HepG2 (cell line): ENCODE measurements around the gene CFAP119. TPM values are rescaled to one million over a fixed set of nuclear protein-coding genes. Genes with fewer than 3 reads are reported as not detected.
"Not testable (repeated sequence)": the region's sequence is repeated elsewhere in the genome, so short reads cannot be mapped to it uniquely, and the experiment has no call there.

Source experiments
- ATAC-seq: fragments of 200-7000 bp; cut with Tn5 transposase; 3 replicates; pipeline ENCODE4 v1.9.1; 2020; ENCODE audit warnings: mild to moderate bottlenecking, moderate library complexity
- BruUV-seq: library from RNA; stranded (reverse); fragments of 400-500 nt; replicated peaks from 2 replicates; lab custom pipeline; 2021; lab: Mats Ljungman, UMichigan
- CTCF ChIA-PET: fragments of 300-600 bp; formaldehyde crosslinking; extraction: SDS; loops from one replicate; lab custom pipeline; 2021; ENCODE audit warnings: low total read pairs, inconsistent platforms, low intra/inter-chr PET ratio; lab: Yijun Ruan, JAX
- POLR2A ChIA-PET: fragments of 350-600 bp; sonication (Branson Sonifier 250); formaldehyde crosslinking; loops from one replicate; lab custom pipeline; 2020; ENCODE audit warnings: antibody characterized with exemption, inconsistent platforms; lab: Yijun Ruan, JAX
- DNase-seq: peaks from one replicate; pipeline ENCODE4 v3.0.0-alpha.2; 2015; ENCODE audit warnings: low spot score
- FAIRE-seq: peaks from 3 replicates; lab custom pipeline; 2011; peaks lifted over from hg19 to GRCh38; lab: Jason Lieb, UNC
- H2AFZ ChIP-seq: one replicate; pipeline ENCODE4 v1.6.1; 2011; ENCODE audit warnings: low read length, inconsistent platforms
- H3K27ac ChIP-seq: fragments of 300-600 bp; 3 replicates; pipeline ENCODE4 v1.8.0; 2011; ENCODE audit warnings: mixed run types, mild to moderate bottlenecking, mixed read lengths, low read length, inconsistent platforms; ENCODE audit not compliant: insufficient read depth; ENCODE audit errors: extremely low read length
- H3K27me3 ChIP-seq, 2 experiments: fragments of 200-600 bp in 1 of 2; 2 replicates in 1 of 2; 3 replicates in 1 of 2; pipeline versions ENCODE4 v1.6.0 to v1.8.0; 2011; ENCODE audit warnings: low read length in 2 of 2, mild to moderate bottlenecking in 2 of 2, moderate library complexity in 2 of 2, inconsistent platforms in 1 of 2; ENCODE audit not compliant: insufficient read depth in 2 of 2, control insufficient read depth in 1 of 2
- H3K36me3 ChIP-seq, 2 experiments: fragments of 200-600 bp in 1 of 2; replicated peaks in 1 of 2; 2 replicates in 1 of 2; 3 replicates in 1 of 2; pipeline versions ENCODE4 v1.5.1 to v1.8.0; 2011; ENCODE audit warnings: low read length in 2 of 2, inconsistent platforms in 1 of 2; ENCODE audit not compliant: insufficient read depth in 2 of 2, control insufficient read depth in 1 of 2
- H3K4me1 ChIP-seq: 2 replicates; pipeline ENCODE4 v1.5.1; 2012; ENCODE audit warnings: low read length, inconsistent platforms; ENCODE audit not compliant: insufficient read depth
- H3K4me2 ChIP-seq: 2 replicates; pipeline ENCODE4 v1.6.0; 2011; ENCODE audit warnings: low read depth, low read length, inconsistent platforms
- H3K4me3 ChIP-seq, 3 experiments: fragments of 200-600 bp in 1 of 3; sonication (generic), shearing (Covaris generic) in 1 of 3; replicated peaks in 1 of 3; 2 replicates each; pipeline ENCODE4 v1.5.1; 2011 to 2016; ENCODE audit warnings: low read length in 3 of 3, inconsistent platforms in 2 of 3, low read depth in 2 of 3, mild to moderate bottlenecking in 2 of 3, control low read depth in 1 of 3, mixed read lengths in 1 of 3; ENCODE audit not compliant: insufficient read depth in 1 of 3
- H3K79me2 ChIP-seq: one replicate; pipeline ENCODE4 v1.6.1; 2011; ENCODE audit warnings: low read length, inconsistent platforms; ENCODE audit not compliant: insufficient read depth
- H3K9ac ChIP-seq: 2 replicates; pipeline ENCODE4 v1.6.0; 2011; ENCODE audit warnings: mild to moderate bottlenecking, low read depth, low read length, inconsistent platforms; ENCODE audit not compliant: insufficient read depth
- H3K9me3 ChIP-seq: 2 replicates; pipeline ENCODE4 v1.5.1; 2012; ENCODE audit warnings: mild to moderate bottlenecking, low read length
- H4K20me1 ChIP-seq: 2 replicates; pipeline ENCODE4 v1.6.0; 2011; ENCODE audit warnings: inconsistent platforms, mild to moderate bottlenecking, low read length, moderate library complexity; ENCODE audit not compliant: insufficient read depth
- ARNTL ChIP-seq: sonication (generic); formaldehyde crosslinking; IDR thresholded peaks from 2 replicates; pipeline ENCODE4 v1.4.0; 2020; ENCODE audit warnings: mild to moderate bottlenecking, missing genetic modification reagents
- BCL6 ChIP-seq: IDR thresholded peaks from 2 replicates; pipeline ENCODE4 v1.6.1; 2016; ENCODE audit warnings: missing genetic modification reagents, missing compliant biosample characterization
- CEBPG ChIP-seq: IDR thresholded peaks from 2 replicates; pipeline ENCODE4 v1.6.1; 2016
- ERF ChIP-seq: IDR thresholded peaks from 2 replicates; pipeline ENCODE4 v1.6.1; 2018; ENCODE audit warnings: missing biosample characterization, missing genetic modification reagents
- ESRRA ChIP-seq: sonication (generic); formaldehyde crosslinking; IDR thresholded peaks from 2 replicates; pipeline ENCODE4 v1.5.1; 2020; ENCODE audit warnings: mild to moderate bottlenecking, low read depth, missing genetic modification reagents
- FOXA1 ChIP-seq, 2 experiments: fragments of 450-650 bp in 1 of 2; sonication (generic) in 1 of 2; formaldehyde crosslinking in 1 of 2; IDR thresholded peaks; 2 replicates each; pipeline versions ENCODE4 v1.4.0 to v1.6.1; 2016 to 2020; ENCODE audit warnings: missing genetic modification reagents in 1 of 2
- FOXJ3 ChIP-seq: sonication (generic); formaldehyde crosslinking; IDR thresholded peaks from 2 replicates; pipeline ENCODE4 v1.4.0; 2020; ENCODE audit warnings: missing genetic modification reagents, mild to moderate bottlenecking, borderline replicate concordance
- HMG20B ChIP-seq: conservative IDR thresholded peaks from 2 replicates; pipeline ENCODE4 v1.6.1; 2016; ENCODE audit warnings: missing genetic modification reagents, missing compliant biosample characterization
- KAT8 ChIP-seq: IDR thresholded peaks from 2 replicates; pipeline ENCODE4 v1.6.1; 2016; ENCODE audit warnings: missing genetic modification reagents, missing compliant biosample characterization
- MED1 ChIP-seq: sonication (generic); formaldehyde crosslinking; IDR thresholded peaks from 2 replicates; pipeline ENCODE4 v1.4.0; 2020; ENCODE audit warnings: missing genetic modification reagents
- NAIF1 ChIP-seq: sonication (generic); formaldehyde crosslinking; IDR thresholded peaks from 2 replicates; pipeline ENCODE4 v1.5.0; 2020; ENCODE audit warnings: mild to moderate bottlenecking, missing genetic modification reagents, borderline replicate concordance
- RXRB ChIP-seq: IDR thresholded peaks from 2 replicates; pipeline ENCODE4 v1.6.1; 2016; ENCODE audit warnings: borderline replicate concordance, missing genetic modification reagents, missing compliant biosample characterization
- SAP130 ChIP-seq: IDR thresholded peaks from 2 replicates; pipeline ENCODE4 v1.6.1; 2016; ENCODE audit warnings: low read depth
- SMARCC2 ChIP-seq: fragments of 450-650 bp; IDR thresholded peaks from 2 replicates; pipeline ENCODE4 v1.6.1; 2017; ENCODE audit warnings: antibody characterized with exemption, mild to moderate bottlenecking
- ZBTB38 ChIP-seq: sonication (generic); formaldehyde crosslinking; IDR thresholded peaks from 2 replicates; pipeline ENCODE4 v1.5.1; 2020; ENCODE audit warnings: mild to moderate bottlenecking, missing genetic modification reagents
- ZNF121 ChIP-seq: sonication (generic); formaldehyde crosslinking; IDR thresholded peaks from 2 replicates; pipeline ENCODE4 v1.5.0; 2020; ENCODE audit warnings: mild to moderate bottlenecking, missing genetic modification reagents
- ZNF205 ChIP-seq: IDR thresholded peaks from 2 replicates; pipeline ENCODE4 v1.6.1; 2018; ENCODE audit warnings: missing biosample characterization, missing genetic modification reagents
- ZNF460 ChIP-seq: sonication (generic); formaldehyde crosslinking; IDR thresholded peaks from 2 replicates; pipeline ENCODE4 v1.5.1; 2020; ENCODE audit warnings: missing genetic modification reagents, mild to moderate bottlenecking, borderline replicate concordance
- ZNF670 ChIP-seq: sonication (generic); formaldehyde crosslinking; IDR thresholded peaks from 2 replicates; pipeline ENCODE4 v1.8.0; 2022; ENCODE audit warnings: mild to moderate bottlenecking, missing genetic modification reagents, borderline replicate concordance
- ZNF850 ChIP-seq: sonication (generic); formaldehyde crosslinking; conservative IDR thresholded peaks from 2 replicates; pipeline ENCODE4 v1.9.0; 2021; ENCODE audit warnings: mild to moderate bottlenecking, missing genetic modification reagents
- ZSCAN9 ChIP-seq: IDR thresholded peaks from 2 replicates; pipeline ENCODE4 v1.6.1; 2016; ENCODE audit warnings: borderline replicate concordance
- WGBS: methylation state at CpG from one replicate; pipeline ENCODE4 v1.1.6; 2017; ENCODE audit warnings: low lambda C conversion rate; 5-methylcytosine and 5-hydroxymethylcytosine counted together
- in situ Hi-C: cut with HindIII; loops from 2 replicates; pipeline ENCODE4 v1.10.0; 2017; ENCODE audit warnings: low pct_unique_long_range_greater_than_20kb; ENCODE audit not compliant: extremely low pct_ligation_motif_present
- intact Hi-C: fragments of 100-400 bp; cut with micrococcal nuclease; formaldehyde crosslinking; loops from one replicate; pipeline ENCODE4 v1.10.0; 2022; ENCODE audit not compliant: unreplicated experiment
- polyA plus RNA-seq, 8 experiments: library from polyadenylated mRNA; depleted of rRNA in 3 of 8; stranded (reverse) in 7 of 8; unstranded in 1 of 8; fragments of >200 nt; fragmentation: Illumina TruSeq in 4 of 8; extraction: Trizol in 4 of 8; gene quantifications; 2 replicates each; pipeline versions ENCODE4 v1.2.1 to v1.2.3, GENCODE V29; 2011 to 2016; ENCODE audit warnings: low read depth in 4 of 8, missing spikeins in 1 of 8, mixed read lengths in 1 of 8; ENCODE audit not compliant: insufficient read depth in 1 of 8
- total RNA-seq, 5 experiments: library from RNA; depleted of rRNA; stranded (reverse); fragments of >200 nt; fragmentation: Illumina TruSeq; extraction: Trizol; gene quantifications; 2 replicates each; pipeline ENCODE4 v1.2.3, GENCODE V29; 2016; ENCODE audit warnings: low read depth in 1 of 5
- TF ChIP-seq, protein P1 (sequence below): sonication (generic); formaldehyde crosslinking; IDR thresholded peaks from 2 replicates; pipeline ENCODE4 v1.4.0; 2020; ENCODE audit warnings: mild to moderate bottlenecking, missing genetic modification reagents, borderline replicate concordance

CFAP119 gene
- total and polyA plus RNA-seq, 2 of the 13 experiments (the other 11 are each of a cell fraction or from before 2014, with no cell fraction given), result 6.4 TPM

GRCh38 chr16:30808890-30809426 is 47.1 kb upstream of the CFAP119 start:
- peak; percentile 20 for ATAC-seq
- H3K9me3 ChIP-seq; H3K27me3 ChIP-seq; intact Hi-C loops; FAIRE-seq; H4K20me1 ChIP-seq; H3K36me3 ChIP-seq; in situ Hi-C loops; CTCF ChIA-PET; H2AFZ ChIP-seq; H3K79me2 ChIP-seq; BruUV-seq; TF ChIP-seq FOXA1 (IDR thresholded peaks at IDR 0.05): not testable (repeated sequence)
- Histone ChIP-seq H3K4me3 (peak overlapping the region in 1 of 3 experiments; percentile 5; a peak in 1 of 6 replicates), H3K27ac (peak overlapping the region; percentile 85), H3K4me1 (peaks cover 63% of the 10 kb centered on the region), H3K4me2 (peak overlapping the region; percentile 44), H3K9ac (peak overlapping the region; percentile 28; the same call in 1 of the 2 replicates)
- POLR2A ChIA-PET, result interaction anchor here (0.8 to 6.6 kb wide), 8 partner anchors 11 to 119 kb away, joined by 3 to 69 read pairs (median 5); partner anchors contain the start of genes PHKG2 and ZNF629
- WGBS, result 26% methylated on average over 5 of the region's 5 CpGs
- peak; percentile 95 for DNase-seq
- TF ChIP-seq BCL6 (CRISPR knock-in tag) (peak; percentile 32; the same call in 1 of the 2 replicates), ZNF121 (0 out of 2 replicates have a peak, but pooled peaks have one; percentile 10), ERF (CRISPR knock-in tag) (peak; percentile 34; the same call in 1 of the 2 replicates), SMARCC2 (0 out of 2 replicates have a peak, but pooled peaks have one; percentile 59), HMG20B (CRISPR knock-in tag) (0 out of 2 replicates have a peak, but pooled peaks have one; percentile 32), ESRRA (CRISPR knock-in tag) (0 out of 2 replicates have a peak, but pooled peaks have one; percentile 32), CEBPG (CRISPR knock-in tag) (peak; percentile 54), SAP130 (peak; percentile 63), KAT8 (CRISPR knock-in tag) (peak; percentile 27; the same call in 1 of the 2 replicates), MED1 (CRISPR knock-in tag) (peak; percentile 78), ZSCAN9 (CRISPR knock-in tag) (peak; percentile 66; the same call in 1 of the 2 replicates), ZBTB38 (CRISPR knock-in tag) (0 out of 2 replicates have a peak, but pooled peaks have one; percentile 4), ARNTL (0 out of 2 replicates have a peak, but pooled peaks have one; percentile 25), ZNF205 (CRISPR knock-in tag) (peak; percentile 38; the same call in 1 of the 2 replicates), ZNF670 (peak; percentile 79), ZNF460 (CRISPR knock-in tag) (peak; percentile 90), FOXA1 (CRISPR knock-in tag; IDR thresholded peaks at IDR 0.05) (peak; percentile 52), RXRB (CRISPR knock-in tag) (peak; percentile 77; the same call in 1 of the 2 replicates), FOXJ3 (peak; percentile 68; the same call in 1 of the 2 replicates), NAIF1 (CRISPR knock-in tag) (peak; percentile 26; the same call in 1 of the 2 replicates), ZNF850 (CRISPR knock-in tag) (0 out of 2 replicates have a peak, but pooled peaks have one; percentile 27)
- TF ChIP-seq, protein P1, sequence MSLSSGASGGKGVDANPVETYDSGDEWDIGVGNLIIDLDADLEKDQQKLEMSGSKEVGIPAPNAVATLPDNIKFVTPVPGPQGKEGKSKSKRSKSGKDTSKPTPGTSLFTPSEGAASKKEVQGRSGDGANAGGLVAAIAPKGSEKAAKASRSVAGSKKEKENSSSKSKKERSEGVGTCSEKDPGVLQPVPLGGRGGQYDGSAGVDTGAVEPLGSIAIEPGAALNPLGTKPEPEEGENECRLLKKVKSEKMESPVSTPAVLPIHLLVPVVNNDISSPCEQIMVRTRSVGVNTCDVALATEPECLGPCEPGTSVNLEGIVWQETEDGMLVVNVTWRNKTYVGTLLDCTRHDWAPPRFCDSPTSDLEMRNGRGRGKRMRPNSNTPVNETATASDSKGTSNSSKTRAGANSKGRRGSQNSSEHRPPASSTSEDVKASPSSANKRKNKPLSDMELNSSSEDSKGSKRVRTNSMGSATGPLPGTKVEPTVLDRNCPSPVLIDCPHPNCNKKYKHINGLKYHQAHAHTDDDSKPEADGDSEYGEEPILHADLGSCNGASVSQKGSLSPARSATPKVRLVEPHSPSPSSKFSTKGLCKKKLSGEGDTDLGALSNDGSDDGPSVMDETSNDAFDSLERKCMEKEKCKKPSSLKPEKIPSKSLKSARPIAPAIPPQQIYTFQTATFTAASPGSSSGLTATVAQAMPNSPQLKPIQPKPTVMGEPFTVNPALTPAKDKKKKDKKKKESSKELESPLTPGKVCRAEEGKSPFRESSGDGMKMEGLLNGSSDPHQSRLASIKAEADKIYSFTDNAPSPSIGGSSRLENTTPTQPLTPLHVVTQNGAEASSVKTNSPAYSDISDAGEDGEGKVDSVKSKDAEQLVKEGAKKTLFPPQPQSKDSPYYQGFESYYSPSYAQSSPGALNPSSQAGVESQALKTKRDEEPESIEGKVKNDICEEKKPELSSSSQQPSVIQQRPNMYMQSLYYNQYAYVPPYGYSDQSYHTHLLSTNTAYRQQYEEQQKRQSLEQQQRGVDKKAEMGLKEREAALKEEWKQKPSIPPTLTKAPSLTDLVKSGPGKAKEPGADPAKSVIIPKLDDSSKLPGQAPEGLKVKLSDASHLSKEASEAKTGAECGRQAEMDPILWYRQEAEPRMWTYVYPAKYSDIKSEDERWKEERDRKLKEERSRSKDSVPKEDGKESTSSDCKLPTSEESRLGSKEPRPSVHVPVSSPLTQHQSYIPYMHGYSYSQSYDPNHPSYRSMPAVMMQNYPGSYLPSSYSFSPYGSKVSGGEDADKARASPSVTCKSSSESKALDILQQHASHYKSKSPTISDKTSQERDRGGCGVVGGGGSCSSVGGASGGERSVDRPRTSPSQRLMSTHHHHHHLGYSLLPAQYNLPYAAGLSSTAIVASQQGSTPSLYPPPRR, result peak; percentile 57; the same call in 1 of the 2 replicates
